HEK293T (cell line): ENCODE measurements around the gene EPB41L2.

Source experiments
- BHLHE40 ChIP-seq: fragments of 450-650 bp; IDR thresholded peaks from 2 replicates; pipeline ENCODE4 v1.6.1; 2016; ENCODE audit warnings: mild to moderate bottlenecking, moderate library complexity, borderline replicate concordance
- ELF4 ChIP-seq: fragments of 450-650 bp; IDR thresholded peaks from 2 replicates; pipeline ENCODE4 v1.6.1; 2017; ENCODE audit warnings: antibody characterized with exemption
- FOXA1 ChIP-seq: fragments of 450-650 bp; IDR thresholded peaks from 2 replicates; pipeline ENCODE4 v1.6.1; 2016; ENCODE audit warnings: mild to moderate bottlenecking
- FOXK2 ChIP-seq: fragments of 450-650 bp; IDR thresholded peaks from 2 replicates; pipeline ENCODE4 v1.6.1; 2016; ENCODE audit warnings: mild to moderate bottlenecking
- PKNOX1 ChIP-seq: fragments of 450-650 bp; IDR thresholded peaks from 2 replicates; pipeline ENCODE4 v1.6.1; 2016
- TARDBP ChIP-seq: fragments of 450-650 bp; IDR thresholded peaks from 2 replicates; pipeline ENCODE4 v1.6.1; 2016

GRCh38 chr6:130824978-130825694 is 237.9 kb downstream of the EPB41L2 start:
- TF ChIP-seq FOXA1 (no peak), BHLHE40 (no peak), TARDBP (no peak), PKNOX1 (no peak), FOXK2 (no peak), ELF4 (no peak)
